ENCODE data around the gene TPP1. TPM values are rescaled to one million over a fixed set of nuclear protein-coding genes. Genes with fewer than 3 reads are reported as not detected.

The TPP1 gene
- total RNA-seq: 100 to 1,000 TPM in 1 of 2 donors, 10 to 100 TPM in 1; 75.7 to 172 TPM

- Mint-ChIP-seq H3K27ac (no peak within 1 kb of the TSS), H3K27me3 (no peaks in the 10 kb centered on the region), H3K4me3 (no peak within 1 kb of the TSS), H3K4me1 (peaks cover 13% of the 10 kb centered on the region), H3K36me3 (ENCODE audit: low read depth) (no peaks in the 10 kb centered on the region), H3K9me3 (no peaks in the 10 kb centered on the region)
- ATAC-seq (replicated peaks): peak; percentile 89
Measured at GRCh38 chr11:6619004-6619745, at the start of gene TPP1. TSS of gene TPP1 (minus strand) at chr11:6619422. CDS start at chr11:6619400, 22 bp downstream.

- H3K27me3 Mint-ChIP-seq: no peaks in the 10 kb centered on the region
- H3K36me3 Mint-ChIP-seq (ENCODE audit: low read depth): peaks cover 6% of the 10 kb centered on the region
- H3K9me3 Mint-ChIP-seq: peaks cover 9% of the 10 kb centered on the region
- H3K4me3 Mint-ChIP-seq: peak overlapping the region; percentile 32
- H3K4me1 Mint-ChIP-seq: peaks cover 50% of the 10 kb centered on the region
- peak; percentile 81 for ATAC-seq (replicated peaks)
- peak overlapping the region; percentile 80 for H3K27ac Mint-ChIP-seq
Measured at GRCh38 chr11:6667733-6668374, 48.6 kb upstream of the TPP1 start.

DNA sequence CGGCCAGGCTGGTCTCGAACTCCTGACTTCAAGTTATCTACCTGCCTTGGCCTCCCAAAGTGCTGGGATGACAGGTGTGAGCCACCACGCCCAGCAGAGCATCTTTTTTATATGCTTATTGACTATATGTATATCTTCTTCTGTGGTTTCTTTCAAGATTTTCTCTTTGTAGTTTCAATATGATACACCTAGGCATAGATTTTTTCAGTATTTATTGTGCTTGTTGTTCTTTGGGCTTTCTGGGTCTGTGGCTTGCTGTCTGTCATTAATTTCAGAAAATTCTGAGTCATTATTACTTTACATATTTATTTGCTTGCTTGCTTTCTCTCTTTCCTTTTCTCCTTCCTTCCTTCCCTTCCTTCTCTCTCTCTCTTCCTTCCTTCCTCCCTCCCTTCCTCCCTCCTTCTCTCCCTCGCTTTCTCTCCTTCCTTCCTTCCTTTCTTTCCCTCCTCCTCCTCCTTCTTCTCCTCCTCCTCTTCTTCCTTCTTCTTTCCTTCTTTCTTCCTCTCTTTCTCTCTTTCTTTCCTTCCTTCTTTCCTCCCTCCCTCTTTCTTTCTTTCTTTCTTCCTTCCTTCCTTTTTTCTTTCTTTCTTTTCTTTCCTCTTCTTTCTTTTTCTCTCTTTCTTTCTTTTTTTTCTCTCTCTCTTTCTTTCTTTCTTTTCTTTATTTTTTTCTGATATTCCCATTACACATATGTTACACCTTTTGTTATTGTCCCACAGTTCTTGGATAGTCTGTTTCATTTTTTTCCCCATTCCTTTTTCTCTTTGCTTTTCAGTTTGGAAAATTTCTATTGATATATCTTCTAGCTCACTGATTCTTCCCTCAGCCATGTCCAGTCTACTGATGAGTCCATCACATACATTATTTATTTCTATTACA, 47.3 kb upstream of the TPP1 start:
- Mint-ChIP-seq H3K27me3 (no peaks in the 10 kb centered on the region), H3K4me3 (peak overlapping the region; percentile 32), H3K9me3 (peaks cover 5% of the 10 kb centered on the region), H3K4me1 (peaks cover 41% of the 10 kb centered on the region), H3K27ac (peak overlapping the region; percentile 80), H3K36me3 (ENCODE audit: low read depth) (peaks cover 6% of the 10 kb centered on the region)
- ATAC-seq (replicated peaks): peak; percentile 81

DNA sequence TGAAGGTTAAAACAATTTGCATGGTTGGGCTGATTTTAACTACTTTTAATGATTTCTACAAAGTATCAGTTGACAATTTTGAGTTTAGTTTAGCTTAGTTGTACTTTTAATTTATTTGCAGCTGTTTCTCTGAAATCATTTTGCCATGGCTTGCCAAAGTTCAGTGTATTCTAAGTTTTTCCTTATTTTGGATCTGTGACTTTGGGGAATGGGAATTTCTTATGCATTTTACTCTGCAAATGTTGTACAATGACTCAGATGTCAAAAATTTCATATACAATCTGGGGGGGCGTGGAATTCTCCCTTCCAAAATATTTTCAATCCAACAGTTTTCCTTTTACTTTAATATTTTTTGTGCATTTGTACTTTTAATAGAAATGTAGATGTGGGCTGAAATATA, 45.3 kb upstream of the TPP1 start:
- Mint-ChIP-seq H3K36me3 (ENCODE audit: low read depth) (peaks cover 6% of the 10 kb centered on the region), H3K27me3 (no peaks in the 10 kb centered on the region), H3K9me3 (no peaks in the 10 kb centered on the region), H3K4me1 (peaks cover 26% of the 10 kb centered on the region), H3K27ac (no peak overlapping the region), H3K4me3 (no peak overlapping the region)
- ATAC-seq (replicated peaks): no peak

- Mint-ChIP-seq H3K27ac (peak overlapping the region; percentile 18), H3K9me3 (no peaks in the 10 kb centered on the region), H3K27me3 (no peaks in the 10 kb centered on the region), H3K4me1 (peaks cover 26% of the 10 kb centered on the region), H3K36me3 (ENCODE audit: low read depth) (peaks cover 6% of the 10 kb centered on the region), H3K4me3 (no peak overlapping the region)
- ATAC-seq (replicated peaks): peak; percentile 11
Measured at GRCh38 chr11:6663794-6664469, 44.7 kb upstream of the TPP1 start.

DNA sequence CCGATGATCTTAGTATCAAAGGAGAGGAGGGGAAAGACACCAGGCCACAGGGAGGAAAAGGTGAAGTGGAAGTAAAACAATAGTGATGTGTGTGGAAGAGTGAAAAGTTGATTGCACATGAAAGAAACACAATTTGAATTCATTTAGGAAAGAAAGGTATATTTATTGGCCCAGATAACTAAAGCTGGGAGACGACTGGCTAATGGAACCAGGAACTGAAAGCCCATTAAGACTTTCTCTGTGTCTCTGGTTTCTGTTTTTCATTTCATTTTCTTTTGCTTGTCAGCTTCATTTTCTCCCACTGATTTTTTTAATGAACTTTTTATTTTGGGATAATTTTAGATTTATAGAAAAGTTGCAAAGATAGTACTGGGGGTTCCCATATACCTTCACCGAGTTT, 41.5 kb upstream of the TPP1 start:
- Mint-ChIP-seq H3K36me3 (ENCODE audit: low read depth) (no peaks in the 10 kb centered on the region), H3K4me1 (peaks cover 15% of the 10 kb centered on the region), H3K4me3 (no peak overlapping the region), H3K9me3 (no peaks in the 10 kb centered on the region), H3K27ac (no peak overlapping the region), H3K27me3 (peaks cover 7% of the 10 kb centered on the region)
- no peak for ATAC-seq (replicated peaks)

GRCh38 chr11:6658647-6659046, 39.4 kb upstream of the TPP1 start:
- peaks cover 7% of the 10 kb centered on the region for H3K27me3 Mint-ChIP-seq
- no peaks in the 10 kb centered on the region for H3K9me3 Mint-ChIP-seq
- no peaks in the 10 kb centered on the region for H3K36me3 Mint-ChIP-seq (ENCODE audit: low read depth)
- peaks cover 12% of the 10 kb centered on the region for H3K4me1 Mint-ChIP-seq
- no peak overlapping the region for H3K27ac Mint-ChIP-seq
- no peak overlapping the region for H3K4me3 Mint-ChIP-seq
- no peak for ATAC-seq (replicated peaks)

- no peaks in the 10 kb centered on the region for H3K9me3 Mint-ChIP-seq
- H3K27me3 Mint-ChIP-seq: peaks cover 7% of the 10 kb centered on the region
- peak overlapping the region; percentile 55 for H3K4me3 Mint-ChIP-seq
- H3K36me3 Mint-ChIP-seq (ENCODE audit: low read depth): no peaks in the 10 kb centered on the region
- H3K4me1 Mint-ChIP-seq: no peaks in the 10 kb centered on the region
- H3K27ac Mint-ChIP-seq: no peak overlapping the region
- ATAC-seq (replicated peaks): no peak
Measured at GRCh38 chr11:6657346-6657745, 38.1 kb upstream of the TPP1 start.

DNA sequence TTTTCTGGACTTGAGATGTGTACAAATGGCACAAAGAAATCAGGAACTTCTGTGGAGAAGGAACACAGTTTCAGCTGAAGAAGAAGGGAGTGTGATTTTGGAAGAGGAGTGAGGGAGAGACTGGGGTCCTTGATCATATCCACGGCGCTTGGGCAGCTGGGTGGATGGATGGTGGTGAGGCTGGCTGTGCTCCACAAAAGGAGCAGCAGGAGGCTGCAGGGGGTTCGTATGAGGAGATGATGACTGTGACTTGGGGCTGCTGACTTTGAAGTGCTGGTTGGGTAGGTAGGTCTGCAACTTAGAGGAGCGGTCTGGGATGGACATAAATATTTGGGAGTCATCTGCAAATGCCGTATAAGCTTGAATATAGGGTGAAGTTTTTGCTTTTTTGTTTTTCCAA, 37.7 kb upstream of the TPP1 start:
- no peak for ATAC-seq (replicated peaks)
- peak overlapping the region; percentile 55 for H3K4me3 Mint-ChIP-seq
- no peaks in the 10 kb centered on the region for H3K9me3 Mint-ChIP-seq
- no peaks in the 10 kb centered on the region for H3K4me1 Mint-ChIP-seq
- peaks cover 7% of the 10 kb centered on the region for H3K27me3 Mint-ChIP-seq
- H3K27ac Mint-ChIP-seq: no peak overlapping the region
- no peaks in the 10 kb centered on the region for H3K36me3 Mint-ChIP-seq (ENCODE audit: low read depth)

- ATAC-seq (replicated peaks): no peak
- Mint-ChIP-seq H3K36me3 (ENCODE audit: low read depth) (no peaks in the 10 kb centered on the region), H3K9me3 (no peaks in the 10 kb centered on the region), H3K4me3 (peak overlapping the region; percentile 55), H3K27me3 (peaks cover 7% of the 10 kb centered on the region), H3K27ac (peak overlapping the region; percentile 19), H3K4me1 (no peaks in the 10 kb centered on the region)
Measured at GRCh38 chr11:6656584-6656915, 37.3 kb upstream of the TPP1 start.

GRCh38 chr11:6655790-6656583, 36.8 kb upstream of the TPP1 start, which contains the start of gene DCHS1:
TSS of gene DCHS1 (minus strand) at chr11:6655809. CDS start at chr11:6641613, 14,196 bp downstream.
- no peaks in the 10 kb centered on the region for H3K36me3 Mint-ChIP-seq (ENCODE audit: low read depth)
- peaks cover 7% of the 10 kb centered on the region for H3K27me3 Mint-ChIP-seq
- peak within 1 kb of the TSS; percentile 19 for H3K27ac Mint-ChIP-seq
- H3K4me3 Mint-ChIP-seq: peak within 1 kb of the TSS; percentile 55
- no peaks in the 10 kb centered on the region for H3K9me3 Mint-ChIP-seq
- ATAC-seq (replicated peaks): no peak
- H3K4me1 Mint-ChIP-seq: no peaks in the 10 kb centered on the region

GRCh38 chr11:6655020-6655789, 36.0 kb upstream of the TPP1 start:
- peaks cover 7% of the 10 kb centered on the region for H3K27me3 Mint-ChIP-seq
- H3K4me1 Mint-ChIP-seq: no peaks in the 10 kb centered on the region
- H3K4me3 Mint-ChIP-seq: no peak overlapping the region
- no peak overlapping the region for H3K27ac Mint-ChIP-seq
- peak; percentile 72 for ATAC-seq (replicated peaks)
- no peaks in the 10 kb centered on the region for H3K36me3 Mint-ChIP-seq (ENCODE audit: low read depth)
- no peaks in the 10 kb centered on the region for H3K9me3 Mint-ChIP-seq
